HepG2 (cell line): Measurements from ENCODE around the gene NAP1L4. TPM values are rescaled to one million over a fixed set of nuclear protein-coding genes. Genes with fewer than 3 reads are reported as not detected.

Experiments used
- BCLAF1 ChIP-seq: fragments of 450-650 bp; IDR thresholded peaks from 2 replicates; pipeline ENCODE4 v1.6.1; 2017; ENCODE audit warnings: mild to moderate bottlenecking
- HDAC6 ChIP-seq: fragments of 200-600 bp; sonication (generic); IDR thresholded peaks from 2 replicates; pipeline ENCODE4 v1.7.0; 2017; ENCODE audit warnings: mild to moderate bottlenecking, antibody characterized with exemption, low read length, low read depth
- HMGXB3 ChIP-seq: sonication (generic); formaldehyde crosslinking; IDR thresholded peaks from 2 replicates; pipeline ENCODE4 v1.4.0; 2020; ENCODE audit warnings: missing genetic modification reagents, borderline replicate concordance
- HNRNPL ChIP-seq: fragments of 200-400 bp; formaldehyde crosslinking; IDR thresholded peaks from 2 replicates; pipeline ENCODE4 v1.6.1; 2017; ENCODE audit warnings: mild to moderate bottlenecking, low read depth, low read length
- IKZF1 ChIP-seq: fragments of 450-650 bp; IDR thresholded peaks from 2 replicates; pipeline ENCODE4 v1.7.1; 2016
- RARG ChIP-seq: sonication (generic); formaldehyde crosslinking; IDR thresholded peaks from 2 replicates; pipeline ENCODE4 v1.4.0; 2020; ENCODE audit warnings: low read depth, mild to moderate bottlenecking, missing genetic modification reagents
- TAF15 ChIP-seq: fragments of 200-400 bp; formaldehyde crosslinking; IDR thresholded peaks from one replicate; pipeline ENCODE4 v1.6.1; 2018; ENCODE audit warnings: mild to moderate bottlenecking, low read depth, low read length; ENCODE audit not compliant: poor library complexity, severe bottlenecking
- ZBTB39 ChIP-seq: sonication (generic); formaldehyde crosslinking; IDR thresholded peaks from 2 replicates; pipeline ENCODE4 v1.5.0; 2020; ENCODE audit warnings: missing genetic modification reagents
- ZFP91 ChIP-seq: sonication (generic); formaldehyde crosslinking; IDR thresholded peaks from 2 replicates; pipeline ENCODE4 v1.9.0; 2022; ENCODE audit warnings: missing genetic modification reagents, mild to moderate bottlenecking, borderline replicate concordance
- ZKSCAN1 ChIP-seq: fragments of 150-350 bp; IDR thresholded peaks from 2 replicates; pipeline ENCODE4 v1.6.1; 2014; ENCODE audit warnings: low read length
- ZNF138 ChIP-seq: sonication (generic); formaldehyde crosslinking; IDR thresholded peaks from 2 replicates; pipeline ENCODE4 v1.5.0; 2020; ENCODE audit warnings: mild to moderate bottlenecking, low read depth, missing genetic modification reagents
- ZNF160 ChIP-seq: sonication (generic); formaldehyde crosslinking; IDR thresholded peaks from 2 replicates; pipeline ENCODE4 v1.8.0; 2022; ENCODE audit warnings: mild to moderate bottlenecking, inconsistent platforms, missing genetic modification reagents
- ZNF281 ChIP-seq: sonication (generic); formaldehyde crosslinking; IDR thresholded peaks from 2 replicates; pipeline ENCODE4 v1.4.0; 2020; ENCODE audit warnings: missing genetic modification reagents, borderline replicate concordance
- ZZZ3 ChIP-seq: sonication (generic); formaldehyde crosslinking; IDR thresholded peaks from 2 replicates; pipeline ENCODE4 v1.4.0; 2020; ENCODE audit warnings: missing genetic modification reagents, mild to moderate bottlenecking, borderline replicate concordance
- polyA plus RNA-seq, 8 experiments: library from polyadenylated mRNA; depleted of rRNA in 3 of 8; stranded (reverse) in 7 of 8; unstranded in 1 of 8; fragments of >200 nt; fragmentation: Illumina TruSeq in 4 of 8; extraction: Trizol in 4 of 8; gene quantifications; 2 replicates each; pipeline versions ENCODE4 v1.2.1 to v1.2.3, GENCODE V29; 2011 to 2016; ENCODE audit warnings: low read depth in 4 of 8, missing spikeins in 1 of 8, mixed read lengths in 1 of 8; ENCODE audit not compliant: insufficient read depth in 1 of 8
- total RNA-seq, 5 experiments: library from RNA; depleted of rRNA; stranded (reverse); fragments of >200 nt; fragmentation: Illumina TruSeq; extraction: Trizol; gene quantifications; 2 replicates each; pipeline ENCODE4 v1.2.3, GENCODE V29; 2016; ENCODE audit warnings: low read depth in 1 of 5

NAP1L4 gene
- total and polyA plus RNA-seq, 2 of the 13 experiments (the other 11 are each of a cell fraction or from before 2014, with no cell fraction given): 64.0 to 186 TPM

- TF ChIP-seq ZBTB39 (CRISPR knock-in tag) (no peak), HNRNPL (peak; percentile 99), ZNF138 (CRISPR knock-in tag) (no peak), TAF15 (no peak), ZZZ3 (0 out of 2 replicates have a peak, but pooled peaks have one; percentile 26), RARG (CRISPR knock-in tag) (no peak), ZKSCAN1 (peak; percentile 74; the same call in 1 of the 2 replicates), HDAC6 (no peak), HMGXB3 (no peak), ZNF160 (no peak), ZNF281 (CRISPR knock-in tag) (no peak), IKZF1 (no peak), BCLAF1 (no peak), ZFP91 (CRISPR knock-in tag) (0 out of 2 replicates have a peak, but pooled peaks have one; percentile 2)
Measured at GRCh38 chr11:2930704-2931419, 61.3 kb downstream of the NAP1L4 start (continued).
